HepG2 (cell line): ENCODE measurements around the gene SETD7. TPM values are rescaled to one million over a fixed set of nuclear protein-coding genes. Genes with fewer than 3 reads are reported as not detected.

Experiments used
- ATAC-seq: fragments of 200-7000 bp; cut with Tn5 transposase; 3 replicates; pipeline ENCODE4 v1.9.1; 2020; ENCODE audit warnings: mild to moderate bottlenecking, moderate library complexity
- BruUV-seq: library from RNA; stranded (reverse); fragments of 400-500 nt; replicated peaks from 2 replicates; lab custom pipeline; 2021; lab: Mats Ljungman, UMichigan
- CTCF ChIA-PET: fragments of 300-600 bp; formaldehyde crosslinking; extraction: SDS; loops from one replicate; lab custom pipeline; 2021; ENCODE audit warnings: low total read pairs, inconsistent platforms, low intra/inter-chr PET ratio; lab: Yijun Ruan, JAX
- POLR2A ChIA-PET: fragments of 350-600 bp; sonication (Branson Sonifier 250); formaldehyde crosslinking; loops from one replicate; lab custom pipeline; 2020; ENCODE audit warnings: antibody characterized with exemption, inconsistent platforms; lab: Yijun Ruan, JAX
- DNase-seq: peaks from one replicate; pipeline ENCODE4 v3.0.0-alpha.2; 2015; ENCODE audit warnings: low spot score
- FAIRE-seq: peaks from 3 replicates; lab custom pipeline; 2011; peaks lifted over from hg19 to GRCh38; lab: Jason Lieb, UNC
- H2AFZ ChIP-seq: one replicate; pipeline ENCODE4 v1.6.1; 2011; ENCODE audit warnings: low read length, inconsistent platforms
- H3K27ac ChIP-seq: fragments of 300-600 bp; 3 replicates; pipeline ENCODE4 v1.8.0; 2011; ENCODE audit warnings: mixed run types, mild to moderate bottlenecking, mixed read lengths, low read length, inconsistent platforms; ENCODE audit not compliant: insufficient read depth; ENCODE audit errors: extremely low read length
- H3K27me3 ChIP-seq, 2 experiments: fragments of 200-600 bp in 1 of 2; 2 replicates in 1 of 2; 3 replicates in 1 of 2; pipeline versions ENCODE4 v1.6.0 to v1.8.0; 2011; ENCODE audit warnings: low read length in 2 of 2, mild to moderate bottlenecking in 2 of 2, moderate library complexity in 2 of 2, inconsistent platforms in 1 of 2; ENCODE audit not compliant: insufficient read depth in 2 of 2, control insufficient read depth in 1 of 2
- H3K36me3 ChIP-seq, 2 experiments: fragments of 200-600 bp in 1 of 2; replicated peaks in 1 of 2; 2 replicates in 1 of 2; 3 replicates in 1 of 2; pipeline versions ENCODE4 v1.5.1 to v1.8.0; 2011; ENCODE audit warnings: low read length in 2 of 2, inconsistent platforms in 1 of 2; ENCODE audit not compliant: insufficient read depth in 2 of 2, control insufficient read depth in 1 of 2
- H3K4me1 ChIP-seq: 2 replicates; pipeline ENCODE4 v1.5.1; 2012; ENCODE audit warnings: low read length, inconsistent platforms; ENCODE audit not compliant: insufficient read depth
- H3K4me2 ChIP-seq: 2 replicates; pipeline ENCODE4 v1.6.0; 2011; ENCODE audit warnings: low read depth, low read length, inconsistent platforms
- H3K4me3 ChIP-seq, 3 experiments: fragments of 200-600 bp in 1 of 3; sonication (generic), shearing (Covaris generic) in 1 of 3; replicated peaks in 1 of 3; 2 replicates each; pipeline ENCODE4 v1.5.1; 2011 to 2016; ENCODE audit warnings: low read length in 3 of 3, inconsistent platforms in 2 of 3, low read depth in 2 of 3, mild to moderate bottlenecking in 2 of 3, control low read depth in 1 of 3, mixed read lengths in 1 of 3; ENCODE audit not compliant: insufficient read depth in 1 of 3
- H3K79me2 ChIP-seq: one replicate; pipeline ENCODE4 v1.6.1; 2011; ENCODE audit warnings: low read length, inconsistent platforms; ENCODE audit not compliant: insufficient read depth
- H3K9ac ChIP-seq: 2 replicates; pipeline ENCODE4 v1.6.0; 2011; ENCODE audit warnings: mild to moderate bottlenecking, low read depth, low read length, inconsistent platforms; ENCODE audit not compliant: insufficient read depth
- H3K9me3 ChIP-seq: 2 replicates; pipeline ENCODE4 v1.5.1; 2012; ENCODE audit warnings: mild to moderate bottlenecking, low read length
- H4K20me1 ChIP-seq: 2 replicates; pipeline ENCODE4 v1.6.0; 2011; ENCODE audit warnings: inconsistent platforms, mild to moderate bottlenecking, low read length, moderate library complexity; ENCODE audit not compliant: insufficient read depth
- BRD4 ChIP-seq: sonication (generic); formaldehyde crosslinking; IDR thresholded peaks from 2 replicates; pipeline ENCODE4 v1.4.0; 2020; ENCODE audit warnings: missing genetic modification reagents
- GTF3A ChIP-seq: sonication (generic); formaldehyde crosslinking; conservative IDR thresholded peaks from 2 replicates; pipeline ENCODE4 v1.4.0; 2020; ENCODE audit warnings: mild to moderate bottlenecking, missing genetic modification reagents
- JUND ChIP-seq: sonication (generic); formaldehyde crosslinking; IDR thresholded peaks from 2 replicates; pipeline ENCODE4 v1.8.0; 2022; ENCODE audit warnings: mild to moderate bottlenecking, missing genetic modification reagents
- PITX1 ChIP-seq: sonication (generic); formaldehyde crosslinking; IDR thresholded peaks from 2 replicates; pipeline ENCODE4 v1.5.1; 2020; ENCODE audit warnings: mild to moderate bottlenecking, missing genetic modification reagents
- SETDB1 ChIP-seq: sonication (generic); formaldehyde crosslinking; IDR thresholded peaks from 2 replicates; pipeline ENCODE4 v1.5.1; 2020; ENCODE audit warnings: missing genetic modification reagents, mild to moderate bottlenecking, borderline replicate concordance
- ZBTB40 ChIP-seq, 2 experiments: fragments of 450-650 bp in 1 of 2; sonication (generic) in 1 of 2; formaldehyde crosslinking in 1 of 2; IDR thresholded peaks; 2 replicates each; pipeline versions ENCODE4 v1.6.1 to v1.8.0; 2016 to 2022; ENCODE audit warnings: antibody characterized with exemption in 1 of 2, mild to moderate bottlenecking in 1 of 2, missing genetic modification reagents in 1 of 2
- ZNF10 ChIP-seq: sonication (generic); formaldehyde crosslinking; IDR thresholded peaks from 2 replicates; pipeline ENCODE4 v1.4.0; 2020; ENCODE audit warnings: mild to moderate bottlenecking, low read depth, missing genetic modification reagents, borderline replicate concordance
- ZNF367 ChIP-seq: sonication (generic); formaldehyde crosslinking; IDR thresholded peaks from 2 replicates; pipeline ENCODE4 v1.4.0; 2020; ENCODE audit warnings: missing genetic modification reagents, borderline replicate concordance
- ZNF569 ChIP-seq: sonication (generic); formaldehyde crosslinking; IDR thresholded peaks from 2 replicates; pipeline ENCODE4 v1.5.0; 2020; ENCODE audit warnings: mild to moderate bottlenecking, missing genetic modification reagents, moderate library complexity, borderline replicate concordance
- ZNF687 ChIP-seq: sonication (generic); formaldehyde crosslinking; IDR thresholded peaks from 2 replicates; pipeline ENCODE4 v1.5.1; 2020; ENCODE audit warnings: mild to moderate bottlenecking, missing genetic modification reagents, moderate library complexity
- ZSCAN20 ChIP-seq: sonication (generic); formaldehyde crosslinking; IDR thresholded peaks from 2 replicates; pipeline ENCODE4 v1.4.0; 2020; ENCODE audit warnings: missing genetic modification reagents, mild to moderate bottlenecking, borderline replicate concordance
- WGBS: methylation state at CpG from one replicate; pipeline ENCODE4 v1.1.6; 2017; ENCODE audit warnings: low lambda C conversion rate; 5-methylcytosine and 5-hydroxymethylcytosine counted together
- in situ Hi-C: cut with HindIII; loops from 2 replicates; pipeline ENCODE4 v1.10.0; 2017; ENCODE audit warnings: low pct_unique_long_range_greater_than_20kb; ENCODE audit not compliant: extremely low pct_ligation_motif_present
- intact Hi-C: fragments of 100-400 bp; cut with micrococcal nuclease; formaldehyde crosslinking; loops from one replicate; pipeline ENCODE4 v1.10.0; 2022; ENCODE audit not compliant: unreplicated experiment
- polyA plus RNA-seq, 8 experiments: library from polyadenylated mRNA; depleted of rRNA in 3 of 8; stranded (reverse) in 7 of 8; unstranded in 1 of 8; fragments of >200 nt; fragmentation: Illumina TruSeq in 4 of 8; extraction: Trizol in 4 of 8; gene quantifications; 2 replicates each; pipeline versions ENCODE4 v1.2.1 to v1.2.3, GENCODE V29; 2011 to 2016; ENCODE audit warnings: low read depth in 4 of 8, missing spikeins in 1 of 8, mixed read lengths in 1 of 8; ENCODE audit not compliant: insufficient read depth in 1 of 8
- total RNA-seq, 5 experiments: library from RNA; depleted of rRNA; stranded (reverse); fragments of >200 nt; fragmentation: Illumina TruSeq; extraction: Trizol; gene quantifications; 2 replicates each; pipeline ENCODE4 v1.2.3, GENCODE V29; 2016; ENCODE audit warnings: low read depth in 1 of 5

The SETD7 gene
- total and polyA plus RNA-seq, 2 of the 13 experiments (the other 11 are each of a cell fraction or from before 2014, with no cell fraction given), result 0.08 to 0.22 TPM

GRCh38 chr4:139600662-139601061 lies 44.6 kb upstream of the SETD7 start:
- DNase-seq (no peak), ATAC-seq (no peak), FAIRE-seq (no peak)
- no peaks in the 10 kb centered on the region for H3K9me3 ChIP-seq
- BruUV-seq, result no TSS peak
- H3K27ac ChIP-seq, result no peak overlapping the region
- H3K4me2 ChIP-seq, result no peak overlapping the region
- ChIA-PET CTCF (no interaction called here), POLR2A (no interaction called here)
- 0 out of 2 replicates have a peak, but pooled peaks cover 7% of the 10 kb centered on the region for H3K4me1 ChIP-seq
- intact Hi-C loops (no loop called here), in situ Hi-C loops (loop anchor here (5.0 kb wide), 1 partner anchor 52 kb away; no protein-coding TSS in a partner anchor)
- no peak overlapping the region for H3K9ac ChIP-seq
- H3K79me2 ChIP-seq, result no peaks in the 10 kb centered on the region
- H4K20me1 ChIP-seq, result no peaks in the 10 kb centered on the region
- H3K4me3 ChIP-seq, result no peak overlapping the region
- H3K36me3 ChIP-seq, result no peaks in the 10 kb centered on the region
- WGBS, result 89% methylated on average over 4 of the region's 4 CpGs
- H2AFZ ChIP-seq, result no peak overlapping the region
- peaks cover 3 to 11% of the 10 kb centered on the region in 2 experiments; a peak in 4 of 5 replicates for H3K27me3 ChIP-seq
- no peak for TF ChIP-seq JUND (CRISPR knock-in tag)
- no peak for TF ChIP-seq ZSCAN20 (CRISPR knock-in tag)
- no peak for TF ChIP-seq ZNF367 (CRISPR knock-in tag)
- no peak for TF ChIP-seq SETDB1 (CRISPR knock-in tag)
- TF ChIP-seq ZBTB40 (IDR thresholded peaks at IDR 0.05), result no peak
- TF ChIP-seq ZBTB40 (CRISPR knock-in tag; IDR thresholded peaks at IDR 0.05), result no peak
- TF ChIP-seq GTF3A (CRISPR knock-in tag), result no peak
- no peak for TF ChIP-seq BRD4 (CRISPR knock-in tag)
- no peak for TF ChIP-seq PITX1 (CRISPR knock-in tag)
- TF ChIP-seq ZNF10 (CRISPR knock-in tag), result no peak
- TF ChIP-seq ZNF569, result no peak
- no peak for TF ChIP-seq ZNF687 (CRISPR knock-in tag)
